Measurements from ENCODE around the gene ATP6V1B1.

DNA sequence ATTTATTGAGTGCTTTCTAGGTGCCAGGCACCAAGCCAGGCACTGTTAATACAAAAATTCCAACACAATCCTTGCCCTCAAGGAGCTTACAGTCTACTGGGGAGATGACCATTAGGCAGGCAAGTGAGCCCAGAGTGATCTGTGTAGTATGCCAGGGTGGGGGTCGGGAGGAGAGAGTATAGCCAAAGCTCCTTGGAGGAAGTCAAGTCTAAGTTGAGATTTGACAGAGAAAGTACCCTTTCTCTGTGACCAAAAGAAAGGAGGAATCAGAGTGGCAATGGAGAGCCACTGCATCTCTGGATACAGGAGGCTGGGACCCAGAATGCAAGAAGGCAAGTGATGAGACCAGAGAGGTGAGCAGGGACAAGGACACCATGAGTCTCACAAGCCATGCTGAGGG, 50.3 kb downstream of the ATP6V1B1 start:
- no peak for TF ChIP-seq EZH2 (IDR thresholded peaks at IDR 0.05; ENCODE audit: low read length, missing control alignments)
- TF ChIP-seq, protein P1, sequence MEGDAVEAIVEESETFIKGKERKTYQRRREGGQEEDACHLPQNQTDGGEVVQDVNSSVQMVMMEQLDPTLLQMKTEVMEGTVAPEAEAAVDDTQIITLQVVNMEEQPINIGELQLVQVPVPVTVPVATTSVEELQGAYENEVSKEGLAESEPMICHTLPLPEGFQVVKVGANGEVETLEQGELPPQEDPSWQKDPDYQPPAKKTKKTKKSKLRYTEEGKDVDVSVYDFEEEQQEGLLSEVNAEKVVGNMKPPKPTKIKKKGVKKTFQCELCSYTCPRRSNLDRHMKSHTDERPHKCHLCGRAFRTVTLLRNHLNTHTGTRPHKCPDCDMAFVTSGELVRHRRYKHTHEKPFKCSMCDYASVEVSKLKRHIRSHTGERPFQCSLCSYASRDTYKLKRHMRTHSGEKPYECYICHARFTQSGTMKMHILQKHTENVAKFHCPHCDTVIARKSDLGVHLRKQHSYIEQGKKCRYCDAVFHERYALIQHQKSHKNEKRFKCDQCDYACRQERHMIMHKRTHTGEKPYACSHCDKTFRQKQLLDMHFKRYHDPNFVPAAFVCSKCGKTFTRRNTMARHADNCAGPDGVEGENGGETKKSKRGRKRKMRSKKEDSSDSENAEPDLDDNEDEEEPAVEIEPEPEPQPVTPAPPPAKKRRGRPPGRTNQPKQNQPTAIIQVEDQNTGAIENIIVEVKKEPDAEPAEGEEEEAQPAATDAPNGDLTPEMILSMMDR (conservative IDR thresholded peaks at IDR 0.05 in 1 of 2, IDR thresholded peaks at IDR 0.05 in 1 of 2; ENCODE audit: low read depth in 1 of 2, low read length in 2 of 2) = no peak

Measured in fibroblast of lung (primary cell).